ENCODE data around the gene RNF13. TPM values are rescaled to one million over a fixed set of nuclear protein-coding genes. Genes with fewer than 3 reads are reported as not detected.

RNF13 gene, protein sequence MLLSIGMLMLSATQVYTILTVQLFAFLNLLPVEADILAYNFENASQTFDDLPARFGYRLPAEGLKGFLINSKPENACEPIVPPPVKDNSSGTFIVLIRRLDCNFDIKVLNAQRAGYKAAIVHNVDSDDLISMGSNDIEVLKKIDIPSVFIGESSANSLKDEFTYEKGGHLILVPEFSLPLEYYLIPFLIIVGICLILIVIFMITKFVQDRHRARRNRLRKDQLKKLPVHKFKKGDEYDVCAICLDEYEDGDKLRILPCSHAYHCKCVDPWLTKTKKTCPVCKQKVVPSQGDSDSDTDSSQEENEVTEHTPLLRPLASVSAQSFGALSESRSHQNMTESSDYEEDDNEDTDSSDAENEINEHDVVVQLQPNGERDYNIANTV
- 69.8 TPM for total RNA-seq

DNA sequence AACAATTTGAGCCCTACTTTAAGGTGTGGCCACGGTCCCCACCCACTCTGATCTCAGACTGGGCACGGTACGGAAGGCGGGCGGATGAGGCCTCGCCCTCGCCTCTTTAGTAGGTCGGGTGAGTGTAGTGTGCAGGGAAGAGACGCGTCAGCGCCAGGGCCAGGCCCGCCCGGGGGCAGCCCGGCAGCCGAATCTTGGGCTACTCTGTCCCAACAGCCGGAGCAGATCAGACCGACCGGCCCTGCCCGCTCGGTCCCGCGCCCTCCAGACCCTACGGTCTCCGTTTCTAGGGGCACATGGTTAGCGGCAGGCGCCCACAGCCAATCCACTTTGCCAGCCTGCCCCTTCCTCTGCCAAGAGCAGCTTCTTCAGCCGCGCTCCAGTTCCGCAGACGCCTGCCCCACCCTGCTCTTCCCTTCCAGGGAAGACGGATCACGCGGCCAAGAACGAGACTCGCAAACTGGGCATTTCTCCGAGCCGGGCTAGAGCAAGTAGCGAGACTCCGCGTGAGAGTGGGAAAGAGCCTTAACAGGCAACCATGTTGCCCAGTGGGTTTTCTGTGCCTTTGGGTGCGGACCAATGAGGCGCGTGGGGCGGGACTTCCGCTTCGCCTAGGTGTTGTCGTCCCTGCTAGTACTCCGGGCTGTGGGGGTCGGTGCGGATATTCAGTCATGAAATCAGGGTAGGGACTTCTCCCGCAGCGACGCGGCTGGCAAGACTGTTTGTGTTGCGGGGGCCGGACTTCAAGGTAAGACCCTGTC lies at the start of gene RNF13:
TSS of gene RNF13 (plus strand) at position 610 of the 761 bp plus-strand sequence. CDS start 32,812 bp downstream, outside the sequence.
- peak; percentile 98 for DNase-seq

DNA sequence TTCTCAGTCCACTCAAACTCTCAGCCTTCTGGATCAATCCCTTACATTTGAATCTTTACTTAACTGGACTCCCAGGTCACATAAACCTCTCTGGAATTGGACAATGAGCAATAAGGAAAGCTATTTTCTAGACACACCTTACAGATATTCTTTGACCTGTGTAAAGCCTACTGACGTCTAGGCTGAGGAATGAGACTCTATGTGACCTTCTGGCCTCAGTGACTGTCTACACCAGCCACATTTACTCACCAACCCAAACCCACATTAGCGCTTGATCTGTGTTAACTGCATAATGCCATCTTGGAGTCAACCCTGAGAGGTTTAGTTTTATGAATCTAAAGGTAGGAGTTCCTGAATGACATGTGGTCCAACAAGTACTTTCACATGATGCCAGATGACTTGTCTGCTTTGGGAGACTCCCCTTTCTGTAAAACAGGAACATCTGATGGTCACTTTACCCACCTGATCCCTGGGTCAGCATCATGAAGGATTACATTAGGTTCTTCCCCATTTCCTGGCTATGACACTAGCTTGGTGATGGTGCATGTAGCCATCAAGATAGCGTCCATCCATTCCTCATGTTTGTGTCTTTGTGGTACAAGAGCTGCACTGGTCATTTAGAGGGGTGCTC lies 49.3 kb upstream of the RNF13 start:
- DNase-seq, result no peak

DNA sequence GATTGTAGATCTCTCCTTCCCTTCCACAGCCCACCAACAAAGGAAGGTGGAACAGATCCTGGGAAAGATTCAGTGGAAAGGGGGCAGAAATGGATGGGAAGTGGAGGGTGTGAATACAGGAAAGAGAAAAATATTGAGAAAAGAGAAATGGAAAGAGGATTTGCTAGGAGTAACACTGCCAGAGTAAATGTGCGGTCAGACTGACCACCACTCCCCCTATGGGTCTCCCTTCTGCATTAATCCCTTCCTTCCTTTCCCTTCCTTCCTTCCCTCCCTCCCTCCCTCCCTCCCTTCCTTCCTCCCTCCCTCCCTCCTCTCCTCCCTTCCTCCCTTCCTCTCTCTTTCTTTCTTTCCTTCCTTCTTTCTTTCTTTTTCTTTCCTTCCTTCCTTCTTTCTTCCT lies 48.7 kb upstream of the RNF13 start:
- DNase-seq, result no peak

DNA sequence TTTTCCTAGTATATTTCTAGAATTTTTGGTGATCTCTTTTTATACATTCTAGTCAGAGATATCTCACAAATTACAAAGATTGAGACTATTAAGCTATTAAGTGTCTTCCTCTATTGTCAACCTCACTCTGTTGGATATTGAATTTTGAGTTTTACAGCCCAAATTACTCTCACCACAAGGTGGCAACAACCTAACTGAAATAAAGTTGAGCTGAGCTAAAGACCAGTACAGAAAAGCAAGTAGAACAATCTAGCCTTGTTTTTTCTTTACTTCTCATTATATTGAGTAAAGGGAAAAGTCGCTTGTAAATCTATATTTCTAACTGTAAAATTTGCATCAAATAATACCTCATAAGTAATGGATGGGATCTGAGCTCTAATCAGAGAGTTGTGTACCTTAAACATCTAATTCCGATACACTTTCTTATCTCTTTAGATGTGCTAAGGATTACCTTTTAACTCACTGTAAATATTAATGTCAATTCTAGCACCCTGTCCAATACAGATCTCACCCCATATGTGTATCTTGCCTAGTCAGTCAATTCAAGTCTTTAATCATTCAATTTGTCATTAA lies 47.2 kb upstream of the RNF13 start:
- peak; percentile 38 for DNase-seq

DNA sequence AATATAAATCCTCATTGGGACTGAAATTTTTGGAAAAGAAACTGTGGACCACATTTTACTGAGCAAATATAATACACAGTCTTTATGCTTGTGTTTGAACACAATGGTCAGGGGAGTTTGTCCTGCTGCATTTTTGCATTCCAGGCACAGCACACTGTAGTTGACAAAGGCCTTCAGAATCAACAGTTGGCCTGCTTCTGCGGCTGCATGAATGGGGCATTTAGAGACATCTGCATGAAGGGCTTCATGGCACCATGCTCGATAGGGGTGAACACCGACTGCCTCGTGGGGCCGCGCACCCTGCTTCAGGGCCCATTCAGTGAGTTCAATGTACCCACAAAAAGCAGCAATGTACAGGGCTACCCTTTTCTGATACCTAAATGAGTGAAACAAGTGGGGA lies 45.3 kb upstream of the RNF13 start:
- DNase-seq, result no peak

DNA sequence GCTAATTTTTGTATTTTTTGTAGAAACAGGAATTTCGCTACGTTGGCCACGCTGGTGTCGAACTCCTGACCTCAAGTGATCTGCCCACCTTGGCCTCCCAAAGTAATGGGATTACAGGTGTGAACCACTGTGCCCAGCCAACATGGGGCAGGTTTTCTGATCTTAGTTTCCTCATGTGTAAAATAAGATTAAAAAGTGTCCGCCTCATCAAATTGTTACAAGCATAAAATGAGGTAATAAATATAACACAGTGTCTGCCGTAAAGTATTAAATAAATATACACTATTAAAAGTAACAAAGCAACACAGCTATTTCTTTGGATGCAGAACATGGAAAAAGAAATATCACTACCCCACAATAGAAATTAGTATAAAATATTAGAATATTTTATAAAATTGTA lies 44.3 kb upstream of the RNF13 start:
- DNase-seq, result no peak

DNA sequence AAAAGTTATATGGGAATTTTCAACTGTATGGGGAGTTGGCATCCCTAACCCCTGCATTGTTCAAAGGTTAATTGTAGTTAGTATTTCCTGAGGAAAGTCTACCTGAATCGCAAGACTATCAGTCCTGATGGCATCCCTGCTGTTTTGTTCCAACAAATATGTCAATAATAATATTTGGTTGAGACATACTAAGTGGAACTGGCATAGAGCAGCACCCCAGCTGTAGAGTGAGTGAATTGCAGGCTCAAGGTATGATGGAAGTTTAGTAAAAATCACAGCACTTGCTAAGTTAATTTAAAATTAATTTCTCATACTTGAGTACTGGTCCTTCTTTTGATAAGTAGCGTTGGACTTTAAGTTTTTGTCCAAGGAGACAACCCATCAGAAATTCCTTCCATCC lies 42.8 kb upstream of the RNF13 start:
- DNase-seq, result no peak

DNA sequence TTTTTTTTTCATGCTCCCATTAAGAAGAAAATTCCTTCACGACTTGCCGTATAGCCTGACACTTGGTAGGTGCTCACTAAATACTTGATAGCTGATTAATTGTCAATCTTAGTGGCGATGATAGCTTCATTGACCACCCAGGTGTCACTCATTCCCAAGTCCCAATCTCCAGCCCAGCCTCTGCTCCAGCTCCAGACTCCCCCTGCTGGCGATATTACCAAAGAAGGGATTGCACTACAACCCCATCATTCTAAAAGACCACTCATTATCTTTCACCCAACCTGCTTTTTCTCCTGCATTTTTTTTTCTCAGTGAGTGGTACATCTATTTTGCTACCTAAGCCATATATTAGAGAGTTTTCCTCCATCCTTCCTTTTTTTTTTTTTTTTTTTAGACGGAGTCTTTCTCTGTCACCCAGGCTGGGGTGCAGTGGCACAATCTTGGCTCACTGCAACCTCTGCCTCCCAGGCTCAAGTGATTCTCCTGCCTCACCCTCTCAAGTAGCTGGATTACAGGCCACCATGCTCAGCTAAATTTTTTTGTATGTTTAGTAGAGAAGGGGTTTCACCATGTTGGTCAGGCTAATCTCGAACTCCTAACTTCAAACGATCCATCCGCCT lies 41.3 kb upstream of the RNF13 start:
- DNase-seq, result peak; percentile 72

DNA sequence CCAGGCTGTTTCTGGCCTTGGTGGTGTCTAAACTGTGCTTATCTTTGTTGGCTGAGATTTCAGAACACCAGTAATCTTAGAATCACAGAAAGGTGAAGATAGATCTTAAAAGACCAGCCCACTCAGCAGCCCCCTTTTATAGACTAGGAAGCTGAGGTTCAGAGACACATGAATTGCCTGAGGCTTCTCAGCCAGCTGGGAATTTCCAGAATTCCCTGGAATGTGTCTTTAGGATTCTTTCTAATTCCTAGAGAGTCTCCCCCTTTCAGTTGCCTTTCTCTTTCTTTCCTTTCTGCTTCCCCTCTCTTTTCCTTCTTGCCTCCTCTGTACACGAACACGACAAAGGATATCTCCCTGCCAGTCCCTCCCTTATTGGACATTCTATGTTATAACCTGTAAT lies 40.2 kb upstream of the RNF13 start:
- DNase-seq, result no peak

DNA sequence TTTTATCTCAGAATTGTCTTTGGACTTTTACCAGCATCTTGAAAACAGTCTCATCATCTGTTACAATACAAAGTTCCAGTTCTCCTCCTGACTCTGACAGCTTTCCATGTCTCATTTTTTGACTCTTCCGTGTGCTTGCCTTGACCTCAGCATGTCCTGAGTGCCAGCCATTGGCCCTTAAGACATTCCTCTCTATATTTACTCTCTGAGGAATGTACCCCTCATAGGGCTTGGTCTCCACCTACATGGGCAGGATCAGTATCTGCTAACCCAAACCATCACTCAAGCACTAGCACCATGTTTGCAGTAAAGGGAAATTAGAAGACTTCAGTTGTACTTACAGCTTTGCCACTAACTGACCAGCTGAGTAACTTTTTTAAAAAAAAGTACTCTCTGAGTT lies 36.8 kb upstream of the RNF13 start:
- DNase-seq, result no peak

DNA sequence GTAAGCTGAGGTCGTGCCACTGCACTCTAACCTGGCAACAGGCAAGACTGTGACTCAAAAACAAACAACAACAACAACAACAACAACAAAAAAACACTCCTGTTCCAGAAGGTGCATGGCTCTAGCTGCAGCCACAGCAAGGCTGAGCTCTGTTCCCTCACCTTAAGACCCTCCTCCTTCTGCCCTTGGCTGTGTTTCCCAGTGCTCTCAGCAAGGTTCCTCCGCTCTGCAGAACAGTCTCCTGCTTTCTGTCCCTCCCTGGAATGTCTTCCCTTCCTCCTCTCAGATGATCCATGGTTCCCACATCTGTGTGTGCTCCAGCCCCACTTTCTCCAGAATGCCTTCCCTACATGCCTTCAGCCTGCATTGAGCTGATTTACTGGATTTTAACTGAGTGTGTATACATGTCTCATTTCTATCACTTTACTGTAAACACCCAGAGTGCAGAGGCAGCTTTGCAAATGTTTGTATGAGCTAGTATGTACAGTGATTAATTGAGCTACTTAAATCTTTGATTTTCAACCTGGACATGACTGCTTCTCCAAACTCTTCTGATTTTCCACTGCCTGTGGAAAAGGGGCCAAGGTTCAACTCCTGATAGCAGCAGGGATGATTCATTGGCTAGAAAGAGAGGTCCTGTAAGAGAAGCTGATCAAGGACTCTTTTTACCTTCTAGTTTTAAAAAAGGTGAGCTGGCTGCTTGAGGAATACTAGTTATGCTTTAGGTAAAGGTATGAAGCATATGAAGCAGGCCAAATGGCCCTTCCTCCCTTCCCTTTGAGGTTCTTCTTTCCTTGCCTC lies 35.4 kb upstream of the RNF13 start:
- no peak for DNase-seq

DNA sequence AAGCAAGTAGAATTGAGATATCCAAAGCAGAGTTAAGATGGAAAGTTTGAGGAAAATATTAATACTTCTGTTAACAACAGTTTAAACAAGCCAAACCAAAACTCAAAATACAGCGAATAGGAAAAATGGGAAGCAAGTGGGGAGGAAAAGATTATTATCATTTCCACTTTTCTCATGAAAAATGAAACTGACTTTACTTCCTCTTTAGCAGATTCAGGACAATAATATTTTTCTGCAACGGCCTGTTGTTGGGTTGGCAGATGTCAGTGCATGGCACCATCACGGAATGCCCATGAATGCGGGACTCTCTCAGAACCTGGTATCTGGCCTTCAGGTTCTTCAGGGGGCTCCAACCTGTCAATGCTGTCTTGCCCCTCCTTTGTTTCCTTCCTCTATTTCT lies 31.8 kb upstream of the RNF13 start:
- no peak for DNase-seq

DNA sequence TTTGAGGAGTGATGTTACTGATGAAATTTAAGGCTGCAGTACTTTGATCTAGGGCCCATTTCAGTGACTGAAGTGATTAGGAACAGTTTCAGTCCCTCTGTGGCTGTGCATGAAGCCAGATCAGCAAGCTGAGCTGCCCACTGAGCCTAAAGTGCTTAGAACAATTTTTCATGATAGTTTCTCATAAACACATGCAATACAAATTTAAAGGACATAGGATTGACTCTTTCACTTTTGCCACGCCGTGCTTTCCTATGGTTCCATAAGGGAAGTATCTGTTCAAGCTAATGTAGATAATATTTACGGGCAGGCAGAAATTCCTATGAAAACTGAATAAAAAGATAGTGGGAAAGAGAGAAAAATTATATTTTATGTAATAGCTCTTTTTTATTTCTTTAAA lies 31.3 kb upstream of the RNF13 start:
- DNase-seq, result no peak

DNA sequence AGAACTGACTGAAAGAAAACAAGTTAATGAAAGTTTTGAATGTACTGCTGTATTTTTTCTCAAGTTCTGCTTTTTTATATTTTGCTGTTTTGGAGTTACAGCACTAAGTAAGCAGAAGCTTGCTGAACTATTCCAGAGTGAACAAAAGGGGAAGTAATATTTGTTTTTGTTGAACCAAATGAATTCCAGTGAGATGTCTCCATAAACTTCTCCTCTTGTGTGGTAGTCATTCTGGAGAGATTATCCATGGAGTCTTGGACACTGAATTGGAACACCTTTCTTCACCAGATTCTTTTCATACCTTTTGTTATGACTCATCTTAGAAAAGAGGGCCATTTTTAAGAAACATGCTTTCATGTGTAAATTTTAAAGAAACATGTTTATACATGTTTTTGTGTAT lies 29.4 kb upstream of the RNF13 start:
- DNase-seq, result peak; percentile 26

DNA sequence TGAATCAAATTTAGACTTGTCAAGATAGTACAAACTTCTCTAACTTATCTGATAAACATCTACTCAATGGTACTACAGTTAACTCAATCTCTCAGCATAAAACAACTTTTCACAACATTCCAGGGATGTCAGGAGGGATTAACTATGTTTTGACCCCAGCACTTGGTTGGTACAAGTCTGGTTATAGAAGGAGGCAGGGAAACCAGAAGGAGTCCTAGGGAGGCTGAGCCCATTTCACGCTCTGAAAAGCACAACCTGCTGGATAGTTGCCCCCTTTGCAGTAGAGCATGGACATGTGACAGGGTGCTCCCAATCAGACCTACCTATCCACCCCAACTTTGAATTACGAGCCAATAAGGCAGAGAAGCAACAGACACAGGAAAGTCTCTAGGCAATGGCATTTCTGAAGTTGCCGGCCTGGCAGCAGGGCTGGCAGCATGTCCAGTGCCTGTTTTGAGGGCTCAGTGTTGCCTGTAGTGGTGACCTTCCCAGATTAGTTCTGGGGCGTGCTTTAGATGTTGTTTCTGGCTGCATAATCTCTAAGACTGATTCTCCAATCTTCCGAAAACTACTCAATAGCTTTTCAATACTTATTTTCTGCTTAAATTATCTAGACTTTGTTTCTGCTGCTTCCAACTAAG lies 28.8 kb upstream of the RNF13 start:
- DNase-seq, result no peak

DNA sequence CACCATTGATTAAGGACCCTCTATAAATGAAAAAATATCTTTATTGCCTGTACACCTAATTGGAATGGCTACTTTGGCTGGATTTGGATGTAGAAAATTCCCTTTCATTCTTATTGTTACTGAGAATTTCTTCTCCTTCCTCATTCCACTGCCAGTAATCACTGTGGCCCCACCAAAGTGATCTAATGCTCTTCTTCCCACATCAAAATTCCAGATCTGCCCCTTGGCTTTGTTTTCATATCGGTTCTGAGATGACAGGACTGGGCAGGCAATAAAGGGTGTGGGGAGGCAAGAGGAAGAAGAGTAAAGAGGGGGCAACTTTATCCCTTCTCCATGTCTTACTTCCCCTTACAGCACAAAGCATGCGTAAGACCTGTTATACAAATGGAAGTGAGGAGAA lies 22.7 kb upstream of the RNF13 start:
- no peak for DNase-seq

DNA sequence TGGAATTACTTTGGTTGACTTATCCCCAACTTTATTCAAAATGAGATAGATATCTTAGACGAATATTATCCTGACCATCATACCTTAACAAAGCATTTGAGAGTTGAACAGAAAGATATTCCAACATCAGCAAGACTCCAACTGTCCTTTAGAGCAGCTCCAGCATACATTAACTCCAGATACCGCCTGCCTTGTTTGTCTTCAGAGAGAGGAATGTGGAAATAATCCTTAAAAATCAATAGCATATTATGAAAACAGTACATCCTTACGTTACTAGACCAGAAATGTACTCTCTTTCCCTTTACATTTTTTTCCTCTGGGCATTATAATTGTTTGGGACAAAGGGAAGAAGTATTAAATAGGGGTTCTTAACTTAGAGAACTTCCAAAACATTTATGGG lies 22.3 kb upstream of the RNF13 start:
- DNase-seq, result no peak

DNA sequence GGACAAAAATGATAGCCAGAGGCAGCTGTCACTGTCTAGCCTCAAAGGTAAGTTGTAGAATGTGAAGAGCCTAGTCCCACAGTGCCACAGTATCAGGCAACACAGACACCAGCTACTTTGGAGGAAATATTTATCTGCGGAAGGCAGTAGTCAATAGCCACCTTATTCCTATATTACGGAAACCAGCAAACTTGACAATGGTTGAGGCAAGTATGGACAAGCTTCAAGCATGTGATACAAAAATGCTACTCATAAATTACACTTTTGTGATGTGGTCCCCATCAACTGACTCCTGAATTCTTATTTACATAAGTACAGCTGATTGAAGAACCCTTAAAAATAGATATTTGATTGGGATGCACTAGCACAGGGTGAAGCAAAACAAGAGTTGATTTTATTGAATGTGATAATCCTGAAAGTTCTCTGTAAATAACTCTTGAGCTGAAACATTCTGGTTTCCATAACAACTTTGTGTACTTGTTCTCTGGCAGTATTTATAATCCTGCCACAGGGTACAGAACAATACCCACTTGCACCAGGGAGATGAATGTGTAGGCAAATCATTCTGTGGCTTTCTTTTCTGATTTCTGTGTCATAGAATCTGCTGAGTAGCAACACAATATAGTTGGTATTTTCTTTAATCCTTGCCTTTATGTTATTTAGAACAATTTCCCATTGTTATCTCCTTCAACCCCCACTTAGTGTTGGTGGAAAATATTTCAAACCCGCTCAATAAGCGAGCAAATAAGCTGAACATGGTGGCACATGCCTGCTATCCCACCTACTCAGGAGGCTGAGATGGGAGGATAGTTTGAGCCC lies 20.4 kb upstream of the RNF13 start, which contains the start of gene ANKUB1:
TSS of gene ANKUB1 (minus strand) at position 103 of the 819 bp plus-strand sequence. CDS start 188 bp downstream, outside the sequence.
- DNase-seq, result peak; percentile 16

DNA sequence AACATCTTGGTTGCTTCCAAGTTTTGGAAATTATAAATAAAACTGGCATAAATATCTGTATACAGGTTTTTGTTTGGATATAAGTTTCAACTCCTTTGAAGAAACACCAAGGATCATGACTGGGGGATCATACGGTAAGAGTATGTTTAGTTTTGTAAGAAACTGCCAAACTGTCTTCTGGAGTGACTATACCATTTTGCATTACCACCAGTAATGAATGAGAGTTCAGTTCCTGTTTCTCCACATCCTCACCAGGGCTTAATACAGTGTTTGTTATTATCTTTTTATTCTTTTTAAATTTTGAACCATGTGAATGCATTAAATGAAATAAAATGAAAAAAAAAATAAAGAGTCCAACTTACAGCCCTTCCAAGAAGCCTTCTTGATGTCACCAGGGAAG lies 17.0 kb upstream of the RNF13 start:
- DNase-seq, result no peak

DNA sequence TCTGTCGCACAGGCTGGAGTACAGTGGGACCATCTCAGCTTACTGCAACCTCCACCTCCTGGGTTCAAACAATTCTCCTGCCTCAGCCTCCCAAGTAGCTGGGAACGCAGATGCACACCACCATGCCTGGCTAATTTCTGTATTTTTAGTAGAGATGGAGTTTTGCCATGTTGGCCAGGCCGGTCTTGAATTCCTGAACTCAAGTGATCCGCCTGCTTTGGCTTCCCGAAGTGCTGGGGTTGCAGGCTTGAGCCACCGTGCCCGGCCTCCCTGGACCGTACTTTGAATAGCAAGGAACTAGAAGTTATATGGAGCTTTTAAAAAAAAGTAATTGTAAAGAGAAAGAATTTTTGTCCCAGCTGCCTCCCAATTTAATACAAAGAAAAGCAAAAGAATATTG lies 12.3 kb upstream of the RNF13 start:
- DNase-seq, result no peak
